MM.1S (cell line): Measurements from ENCODE around the gene SNRNP70.

Source experiments
- EZH2 ChIP-seq: fragments of 300-600 bp; sonication (generic); optimal IDR thresholded peaks from 2 replicates; pipeline ENCODE3; 2017; ENCODE audit warnings: low read depth, mild to moderate bottlenecking, antibody characterized with exemption, low read length, mixed read lengths
- EZH2phosphoT487 ChIP-seq: fragments of 300-600 bp; sonication (generic); IDR thresholded peaks from 2 replicates; pipeline ENCODE4 v1.6.1; 2018; ENCODE audit warnings: antibody characterized with exemption, low read length
- TF ChIP-seq, protein P1 (sequence below): fragments of 300-600 bp; sonication (generic); IDR thresholded peaks from 2 replicates; pipeline ENCODE4 v1.5.1; 2016; ENCODE audit warnings: antibody characterized with exemption, low read length, mixed read lengths

- TF ChIP-seq EZH2 (no peak), EZH2phosphoT487 (no peak)
- TF ChIP-seq, protein P1, sequence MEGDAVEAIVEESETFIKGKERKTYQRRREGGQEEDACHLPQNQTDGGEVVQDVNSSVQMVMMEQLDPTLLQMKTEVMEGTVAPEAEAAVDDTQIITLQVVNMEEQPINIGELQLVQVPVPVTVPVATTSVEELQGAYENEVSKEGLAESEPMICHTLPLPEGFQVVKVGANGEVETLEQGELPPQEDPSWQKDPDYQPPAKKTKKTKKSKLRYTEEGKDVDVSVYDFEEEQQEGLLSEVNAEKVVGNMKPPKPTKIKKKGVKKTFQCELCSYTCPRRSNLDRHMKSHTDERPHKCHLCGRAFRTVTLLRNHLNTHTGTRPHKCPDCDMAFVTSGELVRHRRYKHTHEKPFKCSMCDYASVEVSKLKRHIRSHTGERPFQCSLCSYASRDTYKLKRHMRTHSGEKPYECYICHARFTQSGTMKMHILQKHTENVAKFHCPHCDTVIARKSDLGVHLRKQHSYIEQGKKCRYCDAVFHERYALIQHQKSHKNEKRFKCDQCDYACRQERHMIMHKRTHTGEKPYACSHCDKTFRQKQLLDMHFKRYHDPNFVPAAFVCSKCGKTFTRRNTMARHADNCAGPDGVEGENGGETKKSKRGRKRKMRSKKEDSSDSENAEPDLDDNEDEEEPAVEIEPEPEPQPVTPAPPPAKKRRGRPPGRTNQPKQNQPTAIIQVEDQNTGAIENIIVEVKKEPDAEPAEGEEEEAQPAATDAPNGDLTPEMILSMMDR = no peak
These were observed 23.8 kb downstream of the SNRNP70 start for GRCh38 chr19:49109051-49109450.
